Panc1 (cell line): Measurements from ENCODE around the gene FNBP1L. TPM values are rescaled to one million over a fixed set of nuclear protein-coding genes. Genes with fewer than 3 reads are reported as not detected.

Source experiments
- ATAC-seq: fragments of 200-7000 bp; cut with Tn5 transposase; 2 replicates; pipeline ENCODE4 v1.9.1; 2020; ENCODE audit warnings: mild to moderate bottlenecking, moderate library complexity
- Bru-seq: library from RNA; stranded (reverse); fragments of 400-500 nt; gene quantifications from one replicate; lab custom pipeline; 2021; lab: Mats Ljungman, UMichigan
- BruChase-seq, 2 experiments: library from RNA; stranded (reverse); fragments of 400-500 nt; gene quantifications; one replicate each; lab custom pipeline; 2021; lab: Mats Ljungman, UMichigan
- BruUV-seq: library from RNA; stranded (reverse); fragments of 400-500 nt; replicated peaks from 2 replicates; lab custom pipeline; 2021; lab: Mats Ljungman, UMichigan
- CTCF ChIA-PET: fragments of 300-600 bp; sonication (Branson Sonifier 250); formaldehyde crosslinking; loops from one replicate; lab custom pipeline; 2022; ENCODE audit warnings: antibody characterized with exemption; lab: Charles Lee
- POLR2A ChIA-PET: fragments of 300-600 bp; sonication (Branson Sonifier 250); formaldehyde crosslinking; loops from one replicate; lab custom pipeline; 2022; ENCODE audit warnings: antibody characterized with exemption; lab: Charles Lee
- DNase-seq: peaks from one replicate; pipeline ENCODE4 v3.0.0-alpha.2; 2010; ENCODE audit warnings: low read depth, low spot score
- H3K27ac ChIP-seq: 2 replicates; pipeline ENCODE4 v1.5.1; 2011; ENCODE audit warnings: mild to moderate bottlenecking, low read length, inconsistent platforms
- H3K27me3 ChIP-seq: fragments of 200-500 bp; sonication (Bioruptor generic); 2 replicates; pipeline ENCODE4 v1.6.0; 2014; ENCODE audit warnings: low read length, inconsistent platforms; ENCODE audit not compliant: control insufficient read depth, insufficient read depth
- H3K36me3 ChIP-seq: fragments of 200-500 bp; sonication (Bioruptor generic); 2 replicates; pipeline ENCODE4 v1.5.1; 2014; ENCODE audit warnings: inconsistent platforms, mild to moderate bottlenecking, low read length, moderate library complexity; ENCODE audit not compliant: control insufficient read depth, insufficient read depth
- H3K4me1 ChIP-seq: 2 replicates; pipeline ENCODE4 v1.5.1; 2011; ENCODE audit warnings: inconsistent platforms, mild to moderate bottlenecking, low read length, moderate library complexity; ENCODE audit not compliant: control insufficient read depth, insufficient read depth
- H3K4me3 ChIP-seq, 2 experiments: 2 replicates each; pipeline ENCODE4 v1.5.1; 2011 to 2012; ENCODE audit warnings: low read depth in 2 of 2, low read length in 2 of 2, mild to moderate bottlenecking in 2 of 2, inconsistent platforms in 1 of 2, moderate library complexity in 1 of 2
- H3K9me3 ChIP-seq: fragments of 200-500 bp; sonication (Bioruptor generic); 2 replicates; pipeline ENCODE4 v1.5.1; 2014; ENCODE audit warnings: low read depth, mild to moderate bottlenecking, inconsistent platforms, low read length, moderate library complexity; ENCODE audit not compliant: control insufficient read depth, insufficient read depth
- POLR2AphosphoS5 ChIP-seq: IDR thresholded peaks from 2 replicates; pipeline ENCODE4 v1.6.1; 2012; ENCODE audit warnings: mild to moderate bottlenecking, low read depth, low read length, moderate library complexity
- SIN3A ChIP-seq: IDR thresholded peaks from 2 replicates; pipeline ENCODE4 v1.6.1; 2012; ENCODE audit warnings: low read depth, mild to moderate bottlenecking, low read length, moderate library complexity, borderline replicate concordance; ENCODE audit not compliant: insufficient read depth
- TCF7L2 ChIP-seq: IDR thresholded peaks from 2 replicates; pipeline ENCODE4 v1.6.1; 2011; ENCODE audit warnings: mild to moderate bottlenecking, low read depth, low read length, inconsistent platforms
- in situ Hi-C: cut with HindIII; loops from 2 replicates; pipeline ENCODE4 v1.10.0; 2016; ENCODE audit warnings: low sequenced_read_pairs, low pct_unique_long_range_greater_than_20kb
- intact Hi-C: fragments of 100-400 bp; cut with micrococcal nuclease; formaldehyde crosslinking; loops from one replicate; pipeline ENCODE4 v1.10.0; 2022; ENCODE audit not compliant: unreplicated experiment
- long read RNA-seq: library from polyadenylated mRNA; unstranded; transcript quantifications from one replicate; pipeline ENCODE4 v2.0.0, GENCODE V29; 2021; ENCODE audit not compliant: unreplicated experiment
- polyA plus RNA-seq: library from polyadenylated mRNA; unstranded; fragments of >200 nt; gene quantifications from one replicate; pipeline ENCODE4 v1.2.1, GENCODE V29; 2012; ENCODE audit warnings: missing spikeins; ENCODE audit not compliant: insufficient read length
- total RNA-seq: library from RNA; stranded (reverse); gene quantifications from one replicate; pipeline ENCODE4 v1.2.1, GENCODE V29; 2021; ENCODE audit not compliant: unreplicated experiment
- TF ChIP-seq, protein P1 (sequence below), 2 experiments: IDR thresholded peaks; 2 replicates each; pipeline ENCODE4 v1.6.1; 2011 to 2012; ENCODE audit warnings: low read depth in 2 of 2, control low read depth in 1 of 2, low read length in 1 of 2, mild to moderate bottlenecking in 1 of 2, moderate library complexity in 1 of 2; ENCODE audit not compliant: insufficient read depth in 1 of 2
- TF ChIP-seq, protein P2 (sequence below): fragments of 450-650 bp; IDR thresholded peaks from 2 replicates; pipeline ENCODE4 v1.5.1; 2017; ENCODE audit warnings: mild to moderate bottlenecking

Gene FNBP1L
- total RNA-seq (25.1 TPM), Bru-seq, nascent RNA (percentile 83 among the genes with signal in this experiment), BruChase-seq, experiment 1, labeled RNA remaining after a 2-hour chase (percentile 79 among the genes with signal in this experiment), BruChase-seq, experiment 2, labeled RNA remaining after a 6-hour chase (percentile 79 among the genes with signal in this experiment)
- 17.5 TPM for polyA plus RNA-seq
- long read RNA-seq, full-length matches to known transcripts, result 38 of 60 reads
- long read RNA-seq, partial matches to known transcripts, result 5 of 60 reads
- long read RNA-seq, other reads (novel, unspliced or antisense), result 17 of 60 reads

DNA sequence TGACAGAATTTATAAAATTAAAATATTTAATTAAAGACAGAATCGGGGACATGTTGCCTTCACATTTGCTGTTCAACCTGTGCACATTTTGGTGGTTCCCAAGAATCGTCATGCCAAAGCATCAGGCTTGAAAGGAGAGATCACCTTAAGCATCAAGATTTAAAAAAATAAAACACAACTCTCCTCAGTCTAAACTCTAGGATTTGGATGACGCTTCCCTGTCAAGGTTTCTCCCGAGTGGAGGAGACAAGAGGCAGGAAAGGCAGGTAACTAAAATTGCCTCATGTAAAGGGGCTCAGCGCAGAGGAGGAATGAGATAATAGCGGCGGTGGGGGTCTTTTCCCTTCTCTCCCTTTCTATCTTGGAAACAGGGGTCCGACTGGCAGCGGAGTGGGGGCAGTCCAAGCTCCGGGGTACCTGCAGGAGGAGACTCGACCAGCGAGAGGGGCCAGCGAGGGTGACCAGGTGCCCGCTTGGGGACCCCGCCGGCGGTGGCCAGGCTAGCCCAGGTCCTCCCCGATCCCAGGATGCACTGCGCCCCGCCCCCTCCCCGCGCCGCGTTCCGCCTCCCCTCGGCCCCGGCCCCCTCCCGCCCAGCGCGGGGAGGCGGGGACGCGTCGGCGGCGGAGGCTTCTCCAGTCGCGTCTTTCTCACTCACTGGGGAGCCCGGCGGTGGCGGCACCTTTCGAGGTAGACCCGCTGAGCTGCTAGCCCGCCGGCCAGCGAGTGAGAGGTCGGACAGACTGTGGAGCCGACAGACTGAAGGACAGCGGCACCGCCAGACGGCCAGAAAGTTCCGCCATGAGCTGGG lies at the start of gene FNBP1L:
TSS of gene FNBP1L (plus strand) at position 638 of the 811 bp plus-strand sequence. CDS start at position 802, 164 bp downstream.
- Histone ChIP-seq H3K27me3 (no peaks in the 10 kb centered on the region), H3K4me1 (peaks cover 6% of the 10 kb centered on the region), H3K27ac (peak within 1 kb of the TSS; percentile 85), H3K4me3 (peak within 1 kb of the TSS; percentile 85 to 86), H3K36me3 (peaks cover 2% of the 10 kb centered on the region; the same call in 1 of the 2 replicates), H3K9me3 (no peaks in the 10 kb centered on the region)
- in situ Hi-C loops (no loop called here), intact Hi-C loops (loop anchor here (10.0 kb wide), 1 partner anchor 97 kb away; no protein-coding TSS in a partner anchor)
- TF ChIP-seq SIN3A (0 out of 2 replicates have a peak, but pooled peaks have one; percentile 53), POLR2AphosphoS5 (peak; percentile 50; the same call in 1 of the 2 replicates), TCF7L2 (no peak)
- TF ChIP-seq, protein P1, sequence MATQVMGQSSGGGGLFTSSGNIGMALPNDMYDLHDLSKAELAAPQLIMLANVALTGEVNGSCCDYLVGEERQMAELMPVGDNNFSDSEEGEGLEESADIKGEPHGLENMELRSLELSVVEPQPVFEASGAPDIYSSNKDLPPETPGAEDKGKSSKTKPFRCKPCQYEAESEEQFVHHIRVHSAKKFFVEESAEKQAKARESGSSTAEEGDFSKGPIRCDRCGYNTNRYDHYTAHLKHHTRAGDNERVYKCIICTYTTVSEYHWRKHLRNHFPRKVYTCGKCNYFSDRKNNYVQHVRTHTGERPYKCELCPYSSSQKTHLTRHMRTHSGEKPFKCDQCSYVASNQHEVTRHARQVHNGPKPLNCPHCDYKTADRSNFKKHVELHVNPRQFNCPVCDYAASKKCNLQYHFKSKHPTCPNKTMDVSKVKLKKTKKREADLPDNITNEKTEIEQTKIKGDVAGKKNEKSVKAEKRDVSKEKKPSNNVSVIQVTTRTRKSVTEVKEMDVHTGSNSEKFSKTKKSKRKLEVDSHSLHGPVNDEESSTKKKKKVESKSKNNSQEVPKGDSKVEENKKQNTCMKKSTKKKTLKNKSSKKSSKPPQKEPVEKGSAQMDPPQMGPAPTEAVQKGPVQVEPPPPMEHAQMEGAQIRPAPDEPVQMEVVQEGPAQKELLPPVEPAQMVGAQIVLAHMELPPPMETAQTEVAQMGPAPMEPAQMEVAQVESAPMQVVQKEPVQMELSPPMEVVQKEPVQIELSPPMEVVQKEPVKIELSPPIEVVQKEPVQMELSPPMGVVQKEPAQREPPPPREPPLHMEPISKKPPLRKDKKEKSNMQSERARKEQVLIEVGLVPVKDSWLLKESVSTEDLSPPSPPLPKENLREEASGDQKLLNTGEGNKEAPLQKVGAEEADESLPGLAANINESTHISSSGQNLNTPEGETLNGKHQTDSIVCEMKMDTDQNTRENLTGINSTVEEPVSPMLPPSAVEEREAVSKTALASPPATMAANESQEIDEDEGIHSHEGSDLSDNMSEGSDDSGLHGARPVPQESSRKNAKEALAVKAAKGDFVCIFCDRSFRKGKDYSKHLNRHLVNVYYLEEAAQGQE (IDR thresholded peaks at IDR 0.05; ENCODE audit: insufficient read depth in 1 of 2, low read depth in 2 of 2, low read length in 1 of 2), result no peak
- TF ChIP-seq, protein P2, sequence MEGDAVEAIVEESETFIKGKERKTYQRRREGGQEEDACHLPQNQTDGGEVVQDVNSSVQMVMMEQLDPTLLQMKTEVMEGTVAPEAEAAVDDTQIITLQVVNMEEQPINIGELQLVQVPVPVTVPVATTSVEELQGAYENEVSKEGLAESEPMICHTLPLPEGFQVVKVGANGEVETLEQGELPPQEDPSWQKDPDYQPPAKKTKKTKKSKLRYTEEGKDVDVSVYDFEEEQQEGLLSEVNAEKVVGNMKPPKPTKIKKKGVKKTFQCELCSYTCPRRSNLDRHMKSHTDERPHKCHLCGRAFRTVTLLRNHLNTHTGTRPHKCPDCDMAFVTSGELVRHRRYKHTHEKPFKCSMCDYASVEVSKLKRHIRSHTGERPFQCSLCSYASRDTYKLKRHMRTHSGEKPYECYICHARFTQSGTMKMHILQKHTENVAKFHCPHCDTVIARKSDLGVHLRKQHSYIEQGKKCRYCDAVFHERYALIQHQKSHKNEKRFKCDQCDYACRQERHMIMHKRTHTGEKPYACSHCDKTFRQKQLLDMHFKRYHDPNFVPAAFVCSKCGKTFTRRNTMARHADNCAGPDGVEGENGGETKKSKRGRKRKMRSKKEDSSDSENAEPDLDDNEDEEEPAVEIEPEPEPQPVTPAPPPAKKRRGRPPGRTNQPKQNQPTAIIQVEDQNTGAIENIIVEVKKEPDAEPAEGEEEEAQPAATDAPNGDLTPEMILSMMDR, result no peak
- DNase-seq, result no peak
- peak; percentile 91 for ATAC-seq
- BruUV-seq, result no TSS peak
- ChIA-PET POLR2A (interaction anchor here (0.6 kb wide), 1 partner anchor 198 kb away, joined by 4 read pairs; no protein-coding TSS in a partner anchor), CTCF (no interaction called here)

DNA sequence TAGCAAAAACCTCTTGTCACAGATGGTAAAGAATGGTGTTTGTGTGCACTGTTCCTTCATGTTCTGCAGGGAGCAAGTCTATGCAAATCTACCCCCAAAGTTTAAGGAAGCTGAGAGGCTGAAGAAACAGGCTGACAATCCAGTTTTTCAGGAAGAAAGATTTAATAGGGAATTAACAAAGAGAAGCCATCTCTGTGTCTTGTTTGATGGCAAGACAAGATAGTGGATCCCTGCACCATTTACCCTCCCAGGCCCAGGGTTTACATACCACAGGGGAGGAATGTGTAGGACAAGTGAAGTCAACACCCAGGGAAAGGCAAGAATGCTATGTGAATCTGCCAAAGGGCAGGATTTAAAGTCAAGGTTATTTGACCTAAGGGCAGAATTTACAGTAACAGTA lies 48.1 kb upstream of the FNBP1L start:
- intact Hi-C loops, result no loop called here
- Histone ChIP-seq H3K4me1 (no peaks in the 10 kb centered on the region), H3K36me3 (no peaks in the 10 kb centered on the region), H3K9me3 (no peaks in the 10 kb centered on the region), H3K4me3 (no peak overlapping the region), H3K27ac (no peak overlapping the region), H3K27me3 (no peaks in the 10 kb centered on the region)
- DNase-seq (no peak), ATAC-seq (no peak)
- BruUV-seq, result no TSS peak
- TF ChIP-seq TCF7L2 (no peak), POLR2AphosphoS5 (no peak), SIN3A (no peak)
- TF ChIP-seq, protein P2, result no peak
- TF ChIP-seq, protein P1 (IDR thresholded peaks at IDR 0.05; ENCODE audit: insufficient read depth in 1 of 2, low read depth in 2 of 2, low read length in 1 of 2), result no peak
- POLR2A ChIA-PET, result no interaction called here
- CTCF ChIA-PET, result no interaction called here
- in situ Hi-C loops, result no loop called here
